Calu3 (cell line): ENCODE data around the gene ZNF774. TPM values are rescaled to one million over a fixed set of nuclear protein-coding genes. Genes with fewer than 3 reads are reported as not detected.
A peak's percentile ranks its signal among the peaks of the same experiment; 100 is the strongest.
"Not testable (repeated sequence)": the region's sequence is repeated elsewhere in the genome, so short reads cannot be mapped to it uniquely, and the experiment has no call there.

Experiments
- Bru-seq: library from RNA; stranded (reverse); fragments of 400-500 nt; gene quantifications from one replicate; lab custom pipeline; 2021; lab: Mats Ljungman, UMichigan
- BruChase-seq, 2 experiments: library from RNA; stranded (reverse); fragments of 400-500 nt; gene quantifications; one replicate each; lab custom pipeline; 2021; lab: Mats Ljungman, UMichigan
- BruUV-seq: library from RNA; stranded (reverse); fragments of 400-500 nt; replicated peaks from 2 replicates; lab custom pipeline; 2021; lab: Mats Ljungman, UMichigan
- CTCF ChIA-PET: fragments of 300-600 bp; sonication (Branson Sonifier 250); formaldehyde crosslinking; loops from one replicate; lab custom pipeline; 2022; ENCODE audit warnings: antibody characterized with exemption; lab: Charles Lee
- DNase-seq: peaks from one replicate; pipeline ENCODE4 v3.0.0; 2022
- H3K27ac Mint-ChIP-seq: one replicate; pipeline ENCODE4 v1.8.0; 2022; ENCODE audit warnings: mixed read lengths; ENCODE audit not compliant: unreplicated experiment
- H3K27me3 Mint-ChIP-seq: one replicate; pipeline ENCODE4 v1.8.0; 2022; ENCODE audit warnings: mixed read lengths; ENCODE audit not compliant: unreplicated experiment
- H3K36me3 Mint-ChIP-seq: one replicate; pipeline ENCODE4 v1.8.0; 2022; ENCODE audit warnings: mild to moderate bottlenecking, moderate library complexity, mixed read lengths; ENCODE audit not compliant: insufficient read depth, unreplicated experiment
- H3K4me1 Mint-ChIP-seq: one replicate; pipeline ENCODE4 v1.8.0; 2022; ENCODE audit warnings: mild to moderate bottlenecking, low read depth, mixed read lengths; ENCODE audit not compliant: unreplicated experiment
- H3K4me3 Mint-ChIP-seq: one replicate; pipeline ENCODE4 v1.8.0; 2022; ENCODE audit warnings: mild to moderate bottlenecking, low read depth, moderate library complexity, mixed read lengths; ENCODE audit not compliant: unreplicated experiment
- H3K9me3 Mint-ChIP-seq: one replicate; pipeline ENCODE4 v1.8.0; 2022; ENCODE audit warnings: low read depth, mixed read lengths; ENCODE audit not compliant: unreplicated experiment
- CTCF ChIP-seq: fragments of 200-600 bp; IDR thresholded peaks from one replicate; pipeline ENCODE4 v1.8.0; 2022; ENCODE audit warnings: antibody characterized with exemption; ENCODE audit not compliant: unreplicated experiment
- intact Hi-C: fragments of 100-400 bp; cut with micrococcal nuclease; formaldehyde crosslinking; loops from one replicate; pipeline ENCODE4 v1.10.0; 2022; ENCODE audit not compliant: unreplicated experiment
- long read RNA-seq: library from polyadenylated mRNA; stranded (forward); transcript quantifications from one replicate; pipeline ENCODE4 v2.0.0, GENCODE V29; 2022
- total RNA-seq: library from RNA; stranded (reverse); gene quantifications from 2 replicates; pipeline ENCODE4 v1.2.3, GENCODE V29; 2022

The ZNF774 gene
- total RNA-seq, result 6.2 and 10.4 TPM in 2 replicates
- Bru-seq, nascent RNA, result percentile 52 among the genes with signal in this experiment
- percentile 58 among the genes with signal in this experiment for BruChase-seq, experiment 1, labeled RNA remaining after a 6-hour chase
- percentile 59 among the genes with signal in this experiment for BruChase-seq, experiment 2, labeled RNA remaining after a 2-hour chase
- long read RNA-seq, result 0 reads

- DNase-seq, result peak; percentile 97
- CTCF ChIA-PET, result interaction anchor here (0.5 to 1.4 kb wide), 4 partner anchors 15 to 363 kb away, joined by 3 to 5 read pairs (median 4); no protein-coding TSS in a partner anchor
- H3K4me1 Mint-ChIP-seq, result peaks cover 8% of the 10 kb centered on the region
- peaks cover 12% of the 10 kb centered on the region for H3K27me3 Mint-ChIP-seq
- no peaks in the 10 kb centered on the region for H3K9me3 Mint-ChIP-seq
- H3K36me3 Mint-ChIP-seq, result peaks cover 17% of the 10 kb centered on the region
- peak within 1 kb of the TSS; percentile 86 for H3K4me3 Mint-ChIP-seq
- peak within 1 kb of the TSS; percentile 87 for H3K27ac Mint-ChIP-seq
- TF ChIP-seq CTCF, result no peak
- no TSS peak for BruUV-seq
- intact Hi-C loops, result no loop called here
These were observed at the start of gene ZNF774 for GRCh38 chr15:90352107-90352893. Gene ZNF774 (plus strand): TSS chr15:90352284. CDS start chr15:90354661, 2,377 bp downstream.

- H3K36me3 Mint-ChIP-seq, H3K4me3 Mint-ChIP-seq, H3K27ac Mint-ChIP-seq, H3K9me3 Mint-ChIP-seq, DNase-seq, BruUV-seq, intact Hi-C loops, H3K27me3 Mint-ChIP-seq, H3K4me1 Mint-ChIP-seq: not testable (repeated sequence)
- CTCF ChIA-PET, result interaction anchor here (0.7 kb wide), 1 partner anchor 12 kb away, joined by 3 read pairs; no protein-coding TSS in a partner anchor
These were observed 46.7 kb upstream of the ZNF774 start for GRCh38 chr15:90305355-90305754.

- BruUV-seq, result no TSS peak
These were observed 46.2 kb upstream of the ZNF774 start for GRCh38 chr15:90305932-90306331.

GRCh38 chr15:90306560-90306959 is 45.5 kb upstream of the ZNF774 start:
- H3K27me3 Mint-ChIP-seq, result no peaks in the 10 kb centered on the region
- DNase-seq, result no peak
- no peaks in the 10 kb centered on the region for H3K4me1 Mint-ChIP-seq
- no TSS peak for BruUV-seq
- H3K27ac Mint-ChIP-seq, result no peak overlapping the region
- no peak overlapping the region for H3K4me3 Mint-ChIP-seq
- H3K36me3 Mint-ChIP-seq, result no peaks in the 10 kb centered on the region
- intact Hi-C loops, result no loop called here
- no peaks in the 10 kb centered on the region for H3K9me3 Mint-ChIP-seq
- CTCF ChIA-PET, result interaction anchor here (1.3 kb wide), 1 partner anchor 13 kb away, joined by 3 read pairs; no protein-coding TSS in a partner anchor
- TF ChIP-seq CTCF, result no peak

More at GRCh38 chr15:90305932-90306331, 46.2 kb upstream of the ZNF774 start:
- no peak overlapping the region for H3K4me3 Mint-ChIP-seq
- no peak for DNase-seq
- TF ChIP-seq CTCF, result no peak
- no peaks in the 10 kb centered on the region for H3K27me3 Mint-ChIP-seq
- no peaks in the 10 kb centered on the region for H3K9me3 Mint-ChIP-seq
- H3K27ac Mint-ChIP-seq, result no peak overlapping the region
- no peaks in the 10 kb centered on the region for H3K4me1 Mint-ChIP-seq
- intact Hi-C loops, result no loop called here
- CTCF ChIA-PET, result interaction anchor here (1.3 kb wide), 1 partner anchor 14 kb away, joined by 3 read pairs; no protein-coding TSS in a partner anchor
- H3K36me3 Mint-ChIP-seq, result no peaks in the 10 kb centered on the region
